ENCODE data around the gene CASTOR1.

DNA sequence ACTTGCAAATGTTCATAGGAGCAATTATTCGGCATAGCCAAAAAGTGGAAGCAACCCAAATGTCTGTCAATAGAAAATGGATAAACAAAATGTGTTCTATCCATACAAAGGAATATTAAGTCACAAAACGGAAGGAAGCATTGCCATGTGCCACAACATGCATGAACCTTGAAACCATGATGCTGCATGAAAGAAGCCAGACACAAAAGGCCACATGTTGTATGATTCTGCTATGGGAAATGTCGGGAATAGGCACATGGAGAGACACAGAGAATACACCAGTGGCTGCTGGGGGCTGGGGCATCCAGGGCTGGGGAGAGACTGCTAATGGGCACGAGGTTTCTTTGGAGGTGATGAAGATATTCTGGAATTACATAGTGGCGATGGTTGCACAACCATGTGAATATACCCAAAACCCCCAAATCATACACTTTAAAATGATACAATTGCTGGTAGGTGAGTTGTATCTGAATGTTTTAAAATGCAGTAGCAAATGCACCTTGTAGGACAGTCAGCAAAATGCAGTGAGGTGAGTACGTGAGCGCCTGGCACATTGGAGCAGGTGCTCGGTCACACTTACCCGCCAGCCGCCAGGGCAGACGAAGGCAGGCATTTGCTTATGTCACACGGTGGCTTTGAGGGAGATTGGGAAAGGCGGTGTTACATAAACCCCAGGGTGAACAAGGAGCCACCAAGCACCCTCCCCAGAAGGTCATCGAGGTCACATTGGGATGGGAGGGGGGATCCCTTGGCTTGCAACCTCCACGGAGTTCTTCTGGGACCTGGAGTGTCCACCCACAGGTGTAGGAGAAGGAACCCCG is 16.3 kb downstream of the CASTOR1 start:
- TF ChIP-seq, protein P1, sequence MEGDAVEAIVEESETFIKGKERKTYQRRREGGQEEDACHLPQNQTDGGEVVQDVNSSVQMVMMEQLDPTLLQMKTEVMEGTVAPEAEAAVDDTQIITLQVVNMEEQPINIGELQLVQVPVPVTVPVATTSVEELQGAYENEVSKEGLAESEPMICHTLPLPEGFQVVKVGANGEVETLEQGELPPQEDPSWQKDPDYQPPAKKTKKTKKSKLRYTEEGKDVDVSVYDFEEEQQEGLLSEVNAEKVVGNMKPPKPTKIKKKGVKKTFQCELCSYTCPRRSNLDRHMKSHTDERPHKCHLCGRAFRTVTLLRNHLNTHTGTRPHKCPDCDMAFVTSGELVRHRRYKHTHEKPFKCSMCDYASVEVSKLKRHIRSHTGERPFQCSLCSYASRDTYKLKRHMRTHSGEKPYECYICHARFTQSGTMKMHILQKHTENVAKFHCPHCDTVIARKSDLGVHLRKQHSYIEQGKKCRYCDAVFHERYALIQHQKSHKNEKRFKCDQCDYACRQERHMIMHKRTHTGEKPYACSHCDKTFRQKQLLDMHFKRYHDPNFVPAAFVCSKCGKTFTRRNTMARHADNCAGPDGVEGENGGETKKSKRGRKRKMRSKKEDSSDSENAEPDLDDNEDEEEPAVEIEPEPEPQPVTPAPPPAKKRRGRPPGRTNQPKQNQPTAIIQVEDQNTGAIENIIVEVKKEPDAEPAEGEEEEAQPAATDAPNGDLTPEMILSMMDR (IDR thresholded peaks at IDR 0.05; ENCODE audit: low read depth, low read length) = no peak
- no peak for TF ChIP-seq EZH2phosphoT487 (IDR thresholded peaks at IDR 0.05; ENCODE audit: low read depth)
